Sigmoid colon (tissue), 4 donors: ENCODE measurements around the gene ICA1L.

Source experiments
- EP300 ChIP-seq, 4 donors: sonication (generic); formaldehyde crosslinking; IDR thresholded peaks; one replicate each; pipeline ENCODE4 v1.6.1; 2017; ENCODE audit warnings: antibody characterized with exemption in 4 of 4
- POLR2A ChIP-seq, 2 donors: fragments of 450-650 bp; IDR thresholded peaks; one replicate each; pipeline ENCODE4 v1.6.1; 2016; ENCODE audit warnings: antibody characterized with exemption in 2 of 2, mild to moderate bottlenecking in 2 of 2, moderate library complexity in 2 of 2
- POLR2AphosphoS5 ChIP-seq, 4 donors: sonication (generic); formaldehyde crosslinking; IDR thresholded peaks; one replicate each; pipeline ENCODE4 v1.6.1; 2017; ENCODE audit warnings: antibody characterized with exemption in 4 of 4
- TF ChIP-seq, protein P1 (sequence below), 4 experiments: fragments of 450-650 bp in 3 of 4; fragments of 200-600 bp in 1 of 4; IDR thresholded peaks; one replicate each; pipeline ENCODE4 v1.5.1; 2016 to 2019; ENCODE audit warnings: antibody characterized with exemption in 4 of 4, mild to moderate bottlenecking in 3 of 4, moderate library complexity in 2 of 4

DNA sequence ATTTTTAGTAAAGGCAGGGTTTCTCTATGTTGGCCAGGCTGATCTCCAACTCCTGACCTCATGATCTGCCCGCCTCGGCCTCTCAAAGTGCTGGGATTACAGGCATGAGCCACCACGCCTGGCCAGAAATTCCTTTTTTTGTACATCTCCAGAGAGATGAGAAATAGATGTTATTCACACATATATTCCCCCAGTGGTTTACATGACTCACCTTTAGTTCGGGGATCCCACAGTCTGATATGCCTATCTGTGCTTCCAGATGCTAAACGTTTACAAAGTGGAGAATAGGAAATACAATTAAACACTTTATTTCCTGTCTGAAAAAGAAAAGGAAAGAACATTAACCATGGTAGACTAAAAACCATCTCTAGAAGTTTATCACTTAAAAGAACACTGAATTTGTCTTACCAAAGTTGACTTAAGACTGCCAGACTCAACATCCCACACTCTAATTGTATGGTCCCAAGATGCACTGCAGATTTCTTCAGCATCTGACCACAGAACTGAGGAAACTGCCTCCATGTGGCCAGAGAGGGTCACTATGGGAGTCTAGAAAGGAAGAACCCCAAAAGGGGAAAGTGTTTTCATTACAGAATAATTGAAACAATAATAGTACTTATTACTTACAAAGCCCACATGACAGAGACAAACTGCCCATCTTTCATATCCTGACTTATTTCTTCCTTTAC, 12.6 kb upstream of the ICA1L start:
- TF ChIP-seq, protein P1, sequence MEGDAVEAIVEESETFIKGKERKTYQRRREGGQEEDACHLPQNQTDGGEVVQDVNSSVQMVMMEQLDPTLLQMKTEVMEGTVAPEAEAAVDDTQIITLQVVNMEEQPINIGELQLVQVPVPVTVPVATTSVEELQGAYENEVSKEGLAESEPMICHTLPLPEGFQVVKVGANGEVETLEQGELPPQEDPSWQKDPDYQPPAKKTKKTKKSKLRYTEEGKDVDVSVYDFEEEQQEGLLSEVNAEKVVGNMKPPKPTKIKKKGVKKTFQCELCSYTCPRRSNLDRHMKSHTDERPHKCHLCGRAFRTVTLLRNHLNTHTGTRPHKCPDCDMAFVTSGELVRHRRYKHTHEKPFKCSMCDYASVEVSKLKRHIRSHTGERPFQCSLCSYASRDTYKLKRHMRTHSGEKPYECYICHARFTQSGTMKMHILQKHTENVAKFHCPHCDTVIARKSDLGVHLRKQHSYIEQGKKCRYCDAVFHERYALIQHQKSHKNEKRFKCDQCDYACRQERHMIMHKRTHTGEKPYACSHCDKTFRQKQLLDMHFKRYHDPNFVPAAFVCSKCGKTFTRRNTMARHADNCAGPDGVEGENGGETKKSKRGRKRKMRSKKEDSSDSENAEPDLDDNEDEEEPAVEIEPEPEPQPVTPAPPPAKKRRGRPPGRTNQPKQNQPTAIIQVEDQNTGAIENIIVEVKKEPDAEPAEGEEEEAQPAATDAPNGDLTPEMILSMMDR (IDR thresholded peaks at IDR 0.05), result no peak
- TF ChIP-seq POLR2A (IDR thresholded peaks at IDR 0.05) (no peak), POLR2AphosphoS5 (IDR thresholded peaks at IDR 0.05) (no peak), EP300 (IDR thresholded peaks at IDR 0.05) (no peak)
